Measurements from ENCODE around the gene DYNC2LI1.

The DYNC2LI1 gene

GRCh38 chr2:43764086-43764705, 9.6 kb upstream of the DYNC2LI1 start:
- DNase-seq: no peak

GRCh38 chr2:43766006-43766405, 7.8 kb upstream of the DYNC2LI1 start:
- DNase-seq: no peak

- no peak for DNase-seq
Measured at GRCh38 chr2:43774617-43775016, 778 bp downstream of the DYNC2LI1 start.

GRCh38 chr2:43776324-43776723, 2.5 kb downstream of the DYNC2LI1 start:
- DNase-seq: peak; percentile 20

- peak; percentile 41 for DNase-seq
Measured at GRCh38 chr2:43777306-43777926, 3.6 kb downstream of the DYNC2LI1 start.

- DNase-seq: no peak
Measured at GRCh38 chr2:43778233-43778632, 4.4 kb downstream of the DYNC2LI1 start.

- DNase-seq: no peak
Measured at GRCh38 chr2:43787895-43788294, 14.1 kb downstream of the DYNC2LI1 start.

GRCh38 chr2:43788646-43789045, 14.8 kb downstream of the DYNC2LI1 start:
- DNase-seq: no peak

- DNase-seq: no peak
Measured at GRCh38 chr2:43790147-43790546, 16.3 kb downstream of the DYNC2LI1 start.

- DNase-seq: no peak
Measured at GRCh38 chr2:43791035-43791765, 17.4 kb downstream of the DYNC2LI1 start.

- DNase-seq: no peak
Measured at GRCh38 chr2:43792653-43793052, 18.8 kb downstream of the DYNC2LI1 start.

GRCh38 chr2:43794956-43795355, 21.1 kb downstream of the DYNC2LI1 start:
- no peak for DNase-seq

- DNase-seq: no peak
Measured at GRCh38 chr2:43796206-43796605, 22.4 kb downstream of the DYNC2LI1 start.

- DNase-seq: no peak
Measured at GRCh38 chr2:43798300-43798699, 24.5 kb downstream of the DYNC2LI1 start.

- DNase-seq: no peak
Measured at GRCh38 chr2:43800894-43801293, 27.1 kb downstream of the DYNC2LI1 start.

- DNase-seq: no peak
Measured at GRCh38 chr2:43802135-43802534, 28.3 kb downstream of the DYNC2LI1 start.

GRCh38 chr2:43803113-43803512, 29.3 kb downstream of the DYNC2LI1 start:
- DNase-seq: no peak

GRCh38 chr2:43806719-43807031, 32.8 kb downstream of the DYNC2LI1 start:
- no peak for DNase-seq

- DNase-seq: no peak
Measured at GRCh38 chr2:43810452-43810851, 36.6 kb downstream of the DYNC2LI1 start.

GRCh38 chr2:43810888-43811287, 37.0 kb downstream of the DYNC2LI1 start:
- no peak for DNase-seq

- no peak for DNase-seq
Measured at GRCh38 chr2:43812006-43812405, 38.2 kb downstream of the DYNC2LI1 start.

- DNase-seq: no peak
Measured at GRCh38 chr2:43812947-43813346, 39.1 kb downstream of the DYNC2LI1 start.

GRCh38 chr2:43814711-43815110, 40.9 kb downstream of the DYNC2LI1 start:
- DNase-seq: no peak

- DNase-seq: peak; percentile 34
Measured at GRCh38 chr2:43818761-43819160, 44.9 kb downstream of the DYNC2LI1 start.

All from stimulated activated CD4-positive, alpha-beta T cell treated with anti-CD3 and anti-CD28 coated beads, Interleukin-15, amount 100 ng/mL, for 24 hours (primary cell).